Heart left ventricle (tissue), 16 donors: ENCODE results near the gene GLI2. TPM values are rescaled to one million over a fixed set of nuclear protein-coding genes. Genes with fewer than 3 reads are reported as not detected.

Source experiments
- ATAC-seq, 4 donors: fragments of 200-7000 bp; cut with Tn5 transposase; one replicate each; pipeline ENCODE4 v1.9.1; 2020 to 2022; ENCODE audit warnings: moderate library complexity in 4 of 4, mild to moderate bottlenecking in 3 of 4, moderate number of reproducible peaks in 1 of 4
- DNase-seq, 5 donors: peaks; one replicate each; pipeline ENCODE4 v3.0.0-alpha.2; 2020
- H3K27ac ChIP-seq, 12 donors: fragments of 200-600 bp; sonication (generic) in 4 of 12; one replicate each; pipeline versions ENCODE4 v1.5.0 to v1.8.0; 2016 to 2022; ENCODE audit warnings: mild to moderate bottlenecking in 2 of 12
- H3K27me3 ChIP-seq, 9 donors: fragments of 200-600 bp; sonication (generic) in 2 of 9; one replicate each; pipeline versions ENCODE4 v1.5.1 to v1.8.0; 2016 to 2022; ENCODE audit warnings: mild to moderate bottlenecking in 3 of 9
- H3K36me3 ChIP-seq, 9 donors: fragments of 200-600 bp; sonication (generic) in 2 of 9; one replicate each; pipeline versions ENCODE4 v1.5.0 to v1.8.0; 2018 to 2022; ENCODE audit warnings: mild to moderate bottlenecking in 2 of 9
- H3K4me1 ChIP-seq, 12 donors: fragments of 200-600 bp; sonication (generic) in 4 of 12; one replicate each; pipeline versions ENCODE4 v1.5.0 to v1.8.0; 2016 to 2022; ENCODE audit warnings: mild to moderate bottlenecking in 3 of 12
- H3K4me3 ChIP-seq, 12 donors: fragments of 200-600 bp; sonication (generic) in 4 of 12; one replicate each; pipeline versions ENCODE4 v1.5.0 to v1.8.0; 2017 to 2022; ENCODE audit warnings: mild to moderate bottlenecking in 9 of 12, moderate library complexity in 4 of 12
- H3K9me3 ChIP-seq, 12 donors: fragments of 200-600 bp; sonication (generic) in 4 of 12; one replicate each; pipeline versions ENCODE4 v1.5.0 to v1.8.0; 2016 to 2022; ENCODE audit warnings: mild to moderate bottlenecking in 1 of 12
- POLR2A ChIP-seq, 2 donors: fragments of 450-650 bp; IDR thresholded peaks; one replicate each; pipeline ENCODE4 v1.6.1; 2017; ENCODE audit warnings: antibody characterized with exemption in 2 of 2, mild to moderate bottlenecking in 2 of 2, moderate library complexity in 2 of 2
- WGBS, 4 donors: extraction: QIAGEN DNeasy Blood & Tissue Kit in 2 of 4; methylation state at CpG; one replicate each; pipeline versions ENCODE4 v1.1.5 to v1.1.7; 2013 to 2018; 5-methylcytosine and 5-hydroxymethylcytosine counted together
- intact Hi-C, 10 donors: fragments of 100-400 bp; cut with DNase I; formaldehyde crosslinking; loops; one replicate each; pipeline versions ENCODE4 v1.11.1 to v1.14.2; 2022
- polyA plus RNA-seq, 2 donors: library from polyadenylated mRNA; stranded (reverse); fragments of 200-250 nt; gene quantifications; one replicate each; pipeline ENCODE4 v1.2.3, GENCODE V29; 2013
- total RNA-seq, 9 donors: library from RNA; depleted of rRNA in 2 of 9; stranded (reverse); fragments of >200 nt in 2 of 9; fragmentation: NEBNext Ultra II Directional in 3 of 9; extraction: Animal tissue kit (Norgen Biotek cat#: 25700) in 3 of 9; gene quantifications; one replicate each; pipeline versions ENCODE4 v1.1.0 to v1.2.4, GENCODE V29; 2016 to 2023
- TF ChIP-seq, protein P1 (sequence below), 12 donors: fragments of 200-600 bp; sonication (generic) in 4 of 12; IDR thresholded peaks; one replicate each; pipeline versions ENCODE4 v1.5.0 to v1.8.0; 2018 to 2022; ENCODE audit warnings: antibody characterized with exemption in 12 of 12, mild to moderate bottlenecking in 5 of 12
- donor health status: ischemic (EF 13 %, LVEDD 7.1; RV severe dilation, severe dysfunction).
- donor health status: healthy with polysubstance abuse.
- donor health status: DM: no; HTN: yes; CAD: no.
- donor health status: DM: no; HTN: no; CAD: no.
- donor health status: ischemic (EF 25% LVEDD 6.9; RV normal size, moderate dysfunction).
- donor health status: ischemic (EF 25% LVEDD 5.7; RV mildly dilated, moderate dysfunction).
- donor health status: healthy.
- donor health status: DM: yes; HTN: yes; CAD: no.
- donor health status: ischemic (EF 35%, LVEDD 5.7; RV mildly dilated, moderate dysfunction).
- donor health status: nonischemic (EF 11% LVEDD 7.7; RV severe dilation, severe dysfunction).
- donor health status: DM: yes; HTN: yes; CAD: no.
- donor health status: PGD.
- donor health status: ischemic (EF 29% LVEDD 5.4; RV normal size, mild dysfunction).
- donor health status: nonischemic (EF 23%, LVEDD 6.1; RV moderate dilation, normal function).

Gene GLI2
- total and polyA plus RNA-seq, 11 donors = 0.30 to 4.1 (median 1.0) TPM

DNA sequence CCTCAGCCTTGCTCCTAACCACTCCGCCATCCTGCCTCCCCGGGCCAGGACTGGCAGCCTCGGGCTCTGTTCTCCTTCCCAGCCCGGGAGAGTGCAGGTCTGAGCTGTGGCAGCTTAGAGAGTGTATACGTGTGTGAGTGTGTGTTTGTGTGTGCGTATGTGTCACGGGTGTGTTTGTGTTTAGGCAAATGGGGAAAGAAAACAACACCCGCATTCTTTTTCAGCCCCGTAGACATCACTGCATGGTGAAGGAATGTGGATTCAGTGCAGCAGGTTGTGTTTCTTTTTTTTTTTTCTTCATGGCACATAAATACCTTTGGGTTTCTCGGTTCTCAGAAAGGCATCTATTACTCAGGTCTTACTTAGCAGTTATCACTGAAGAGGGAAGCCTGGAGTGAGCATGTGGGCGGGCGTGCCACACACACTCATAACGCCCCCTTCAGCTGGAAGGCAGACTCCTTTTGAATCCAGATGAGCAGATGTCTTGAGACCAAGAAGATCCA is 44.2 kb downstream of the GLI2 start:
- Histone ChIP-seq H3K27me3 (peaks cover 0 to 7% (median 0%) of the 10 kb centered on the region in 9 donors), H3K4me1 (peaks cover 0 to 19% (median 9%) of the 10 kb centered on the region in 12 donors), H3K27ac (no peak overlapping the region), H3K4me3 (no peak overlapping the region), H3K36me3 (no peaks in the 10 kb centered on the region), H3K9me3 (no peaks in the 10 kb centered on the region)
- 55 to 65% (median 62%) methylated on average over 13 of the region's 13 CpGs for WGBS, 4 donors
- intact Hi-C loops = no loop called here
- ATAC-seq = no peak
- TF ChIP-seq, protein P1, sequence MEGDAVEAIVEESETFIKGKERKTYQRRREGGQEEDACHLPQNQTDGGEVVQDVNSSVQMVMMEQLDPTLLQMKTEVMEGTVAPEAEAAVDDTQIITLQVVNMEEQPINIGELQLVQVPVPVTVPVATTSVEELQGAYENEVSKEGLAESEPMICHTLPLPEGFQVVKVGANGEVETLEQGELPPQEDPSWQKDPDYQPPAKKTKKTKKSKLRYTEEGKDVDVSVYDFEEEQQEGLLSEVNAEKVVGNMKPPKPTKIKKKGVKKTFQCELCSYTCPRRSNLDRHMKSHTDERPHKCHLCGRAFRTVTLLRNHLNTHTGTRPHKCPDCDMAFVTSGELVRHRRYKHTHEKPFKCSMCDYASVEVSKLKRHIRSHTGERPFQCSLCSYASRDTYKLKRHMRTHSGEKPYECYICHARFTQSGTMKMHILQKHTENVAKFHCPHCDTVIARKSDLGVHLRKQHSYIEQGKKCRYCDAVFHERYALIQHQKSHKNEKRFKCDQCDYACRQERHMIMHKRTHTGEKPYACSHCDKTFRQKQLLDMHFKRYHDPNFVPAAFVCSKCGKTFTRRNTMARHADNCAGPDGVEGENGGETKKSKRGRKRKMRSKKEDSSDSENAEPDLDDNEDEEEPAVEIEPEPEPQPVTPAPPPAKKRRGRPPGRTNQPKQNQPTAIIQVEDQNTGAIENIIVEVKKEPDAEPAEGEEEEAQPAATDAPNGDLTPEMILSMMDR (IDR thresholded peaks at IDR 0.05) = no peak
- TF ChIP-seq POLR2A (IDR thresholded peaks at IDR 0.05) = no peak
- DNase-seq = no peak

DNA sequence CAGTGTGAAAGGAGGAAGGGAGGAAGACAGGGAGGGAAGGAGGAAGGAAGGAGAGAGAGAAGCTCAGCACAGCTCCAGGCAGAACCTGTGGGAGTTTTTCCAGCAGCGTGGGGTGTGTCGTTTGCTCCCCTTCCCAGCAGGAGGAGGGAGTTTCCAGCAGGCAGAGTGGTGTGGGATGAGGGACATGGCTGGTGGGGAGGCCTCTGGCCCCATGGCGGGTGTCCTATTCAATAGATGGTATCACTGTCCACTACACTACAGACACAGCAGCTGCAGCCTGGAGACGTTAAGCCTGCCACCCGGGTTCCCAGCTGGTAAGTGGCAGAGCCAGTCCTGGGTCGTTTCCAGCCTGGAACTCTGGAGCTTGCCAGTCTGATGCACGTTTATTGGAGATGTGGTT is 44.7 kb downstream of the GLI2 start:
- intact Hi-C loops = no loop called here
- Histone ChIP-seq H3K27me3 (peaks cover 0 to 7% (median 0%) of the 10 kb centered on the region in 9 donors), H3K27ac (no peak overlapping the region), H3K9me3 (no peaks in the 10 kb centered on the region), H3K36me3 (no peaks in the 10 kb centered on the region), H3K4me3 (no peak overlapping the region), H3K4me1 (peaks cover 0 to 19% (median 9%) of the 10 kb centered on the region in 12 donors)
- ATAC-seq (no peak), DNase-seq (no peak)
- TF ChIP-seq, protein P1 (IDR thresholded peaks at IDR 0.05) = no peak
- no peak for TF ChIP-seq POLR2A (IDR thresholded peaks at IDR 0.05)
- WGBS, 4 donors = 44 to 59% (median 55%) methylated on average over 5 to 7 of the region's 7 CpGs

DNA sequence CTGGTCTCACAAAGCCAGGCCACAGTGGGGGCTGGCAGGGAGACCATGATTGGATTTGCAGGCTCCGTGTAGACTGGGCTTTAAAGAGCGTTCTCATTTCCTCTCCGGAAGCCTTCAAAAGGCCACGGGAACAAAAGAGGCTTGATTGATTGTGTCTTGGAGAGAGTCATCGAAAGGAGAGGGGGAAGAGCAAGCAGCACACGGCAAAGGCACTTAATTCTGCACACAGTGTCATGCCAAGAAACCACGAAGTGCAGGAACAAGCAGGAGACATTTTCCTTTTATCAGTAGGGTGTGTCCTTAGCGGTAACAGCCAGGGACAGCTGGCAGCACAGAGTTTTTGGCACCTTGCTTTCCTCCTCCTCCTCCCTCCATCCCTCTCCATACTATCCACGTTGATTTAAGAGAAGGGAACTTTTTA is 47.7 kb downstream of the GLI2 start:
- 11 to 19% (median 16%) methylated on average over 9 of the region's 9 CpGs for WGBS, 4 donors
- intact Hi-C loops = no loop called here
- H3K9me3 ChIP-seq = no peaks in the 10 kb centered on the region
- no peaks in the 10 kb centered on the region for H3K36me3 ChIP-seq
- ATAC-seq (peak; percentile 21 to 60 (median 42)), DNase-seq (no peak)
- TF ChIP-seq POLR2A (IDR thresholded peaks at IDR 0.05) = no peak
- TF ChIP-seq, protein P1 (IDR thresholded peaks at IDR 0.05) = no peak
- H3K27me3 ChIP-seq = peaks cover 0 to 3% (median 0%) of the 10 kb centered on the region in 9 donors
- no peak overlapping the region for H3K27ac ChIP-seq
- no peak overlapping the region for H3K4me3 ChIP-seq
- peaks cover 0 to 19% (median 9%) of the 10 kb centered on the region in 12 donors for H3K4me1 ChIP-seq

DNA sequence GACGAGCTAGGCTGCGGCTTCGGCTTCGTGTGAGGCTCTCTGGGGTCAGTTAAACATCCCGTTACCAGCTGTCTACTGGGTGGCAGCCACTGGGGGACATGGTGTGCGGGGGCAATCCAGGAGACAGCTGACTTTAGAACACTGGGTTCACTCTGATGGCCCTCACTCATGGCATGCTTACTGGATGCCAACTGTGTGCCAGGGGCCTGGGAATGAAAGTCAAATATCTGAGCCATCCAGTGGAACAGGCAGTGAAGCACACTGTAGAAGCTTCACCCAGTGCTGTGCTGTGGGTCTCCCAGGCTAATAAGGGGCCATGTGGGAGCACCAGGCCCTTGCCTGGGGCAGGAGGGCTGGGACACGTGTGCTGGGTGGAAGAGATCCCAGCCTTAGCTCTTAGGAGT is 48.3 kb downstream of the GLI2 start:
- H3K27me3 ChIP-seq = no peaks in the 10 kb centered on the region
- no peak overlapping the region for H3K4me3 ChIP-seq
- ATAC-seq (peak in 3 of 4 donors; percentile 21 to 65 (median 44)), DNase-seq (no peak)
- no peak overlapping the region for H3K27ac ChIP-seq
- WGBS, 4 donors = 69 to 83% (median 76%) methylated on average over 7 of the region's 7 CpGs
- TF ChIP-seq, protein P1 (IDR thresholded peaks at IDR 0.05) = no peak
- TF ChIP-seq POLR2A (IDR thresholded peaks at IDR 0.05) = no peak
- intact Hi-C loops = no loop called here
- no peaks in the 10 kb centered on the region for H3K36me3 ChIP-seq
- no peaks in the 10 kb centered on the region for H3K9me3 ChIP-seq
- peaks cover 0 to 19% (median 9%) of the 10 kb centered on the region in 12 donors for H3K4me1 ChIP-seq
